Suppressor macrophage treated with lipopolysaccharide for 4 hours (primary cell): ENCODE measurements around the gene HDAC9.

Experiments
- DNase-seq: peaks from one replicate; pipeline ENCODE4 v3.0.0-alpha.2; 2020

Gene HDAC9

GRCh38 chr7:18558503-18558902, 63.0 kb downstream of the HDAC9 start:
- no peak for DNase-seq

GRCh38 chr7:18558910-18559309, 63.4 kb downstream of the HDAC9 start:
- DNase-seq = no peak

- DNase-seq = no peak
These were observed 64.2 kb downstream of the HDAC9 start for GRCh38 chr7:18559756-18560155.

GRCh38 chr7:18564779-18565178, 69.2 kb downstream of the HDAC9 start:
- no peak for DNase-seq

- DNase-seq = no peak
These were observed 69.8 kb downstream of the HDAC9 start for GRCh38 chr7:18565337-18565736.

- DNase-seq = no peak
These were observed 70.7 kb downstream of the HDAC9 start for GRCh38 chr7:18566205-18566604.

GRCh38 chr7:18566829-18567228, 71.3 kb downstream of the HDAC9 start:
- no peak for DNase-seq

- DNase-seq = no peak
These were observed 74.9 kb downstream of the HDAC9 start for GRCh38 chr7:18570441-18570840.

GRCh38 chr7:18570890-18571478, 75.4 kb downstream of the HDAC9 start:
- DNase-seq = peak; percentile 34

- DNase-seq = peak; percentile 63
These were observed 76.6 kb downstream of the HDAC9 start for GRCh38 chr7:18572154-18572553.

GRCh38 chr7:18572885-18573284, 77.3 kb downstream of the HDAC9 start:
- no peak for DNase-seq

- DNase-seq = no peak
These were observed 78.1 kb downstream of the HDAC9 start for GRCh38 chr7:18573410-18574234.

GRCh38 chr7:18574235-18574540, 78.6 kb downstream of the HDAC9 start:
- DNase-seq = no peak

- DNase-seq = no peak
These were observed 79.1 kb downstream of the HDAC9 start for GRCh38 chr7:18574676-18575075.

- DNase-seq = no peak
These were observed 80.3 kb downstream of the HDAC9 start for GRCh38 chr7:18575622-18576572.

GRCh38 chr7:18577096-18577771, 81.7 kb downstream of the HDAC9 start:
- no peak for DNase-seq

GRCh38 chr7:18579698-18580097, 84.1 kb downstream of the HDAC9 start:
- DNase-seq = no peak

- DNase-seq = no peak
These were observed 85.4 kb downstream of the HDAC9 start for GRCh38 chr7:18580950-18581349.

GRCh38 chr7:18583305-18583704, 87.8 kb downstream of the HDAC9 start:
- DNase-seq = no peak

- DNase-seq = peak; percentile 42
These were observed 94.7 kb downstream of the HDAC9 start for GRCh38 chr7:18590241-18590640.

GRCh38 chr7:18590744-18591340, 95.3 kb downstream of the HDAC9 start:
- DNase-seq = peak; percentile 39

GRCh38 chr7:18593602-18594279, 98.2 kb downstream of the HDAC9 start:
- no peak for DNase-seq
